ENCODE results near the gene GAD1.

Gene GAD1

GRCh38 chr2:170846314-170846713 lies 29.6 kb downstream of the GAD1 start:
- no peak for DNase-seq

GRCh38 chr2:170847716-170848115 lies 31.0 kb downstream of the GAD1 start:
- DNase-seq: peak; percentile 6

GRCh38 chr2:170848587-170848986 lies 31.9 kb downstream of the GAD1 start:
- DNase-seq: peak; percentile 76

- DNase-seq: no peak
Observed at GRCh38 chr2:170850251-170850650, 33.6 kb downstream of the GAD1 start.

GRCh38 chr2:170851635-170852034 lies 34.9 kb downstream of the GAD1 start:
- no peak for DNase-seq

GRCh38 chr2:170856066-170856465 lies 39.4 kb downstream of the GAD1 start:
- no peak for DNase-seq

- DNase-seq: no peak
Observed at GRCh38 chr2:170862286-170862902, 45.7 kb downstream of the GAD1 start.

- no peak for DNase-seq
Observed at GRCh38 chr2:170863087-170863486, 46.4 kb downstream of the GAD1 start.

GRCh38 chr2:170869036-170869435 lies 52.3 kb downstream of the GAD1 start:
- no peak for DNase-seq

GRCh38 chr2:170869461-170869860 lies 52.8 kb downstream of the GAD1 start:
- DNase-seq: no peak

GRCh38 chr2:170873035-170873692 lies 56.5 kb downstream of the GAD1 start:
- DNase-seq: peak; percentile 64

- peak; percentile 28 for DNase-seq
Observed at GRCh38 chr2:170878066-170878465, 61.4 kb downstream of the GAD1 start.

- no peak for DNase-seq
Observed at GRCh38 chr2:170878505-170878904, 61.8 kb downstream of the GAD1 start.

GRCh38 chr2:170881840-170882239 lies 65.2 kb downstream of the GAD1 start:
- DNase-seq: no peak

- no peak for DNase-seq
Observed at GRCh38 chr2:170882758-170883157, 66.1 kb downstream of the GAD1 start.

- DNase-seq: no peak
Observed at GRCh38 chr2:170883683-170884082, 67.0 kb downstream of the GAD1 start.

- DNase-seq: peak; percentile 8
Observed at GRCh38 chr2:170885130-170885791, 68.6 kb downstream of the GAD1 start.

- DNase-seq: peak; percentile 83
Observed at GRCh38 chr2:170886386-170886785, 69.7 kb downstream of the GAD1 start.

GRCh38 chr2:170887496-170887895 lies 70.8 kb downstream of the GAD1 start:
- no peak for DNase-seq

- DNase-seq: peak; percentile 8
Observed at GRCh38 chr2:170887896-170888295, 71.2 kb downstream of the GAD1 start.

GRCh38 chr2:170891893-170892292 lies 75.2 kb downstream of the GAD1 start:
- DNase-seq: no peak

- no peak for DNase-seq
Observed at GRCh38 chr2:170892391-170892951, 75.8 kb downstream of the GAD1 start.

GRCh38 chr2:170895023-170895757 lies 78.5 kb downstream of the GAD1 start:
- peak; percentile 39 for DNase-seq
